GM12878 (cell line): Measurements from ENCODE around the gene RAD51B.
A peak's percentile ranks its signal among the peaks of the same experiment; 100 is the strongest.

ENCODE experiments used
- CREM ChIP-seq: IDR thresholded peaks from 2 replicates; pipeline ENCODE4 v1.6.1; 2014; ENCODE audit warnings: antibody characterized with exemption, low read depth
- EP300 ChIP-seq, 2 experiments: fragments of 150-350 bp in 1 of 2; IDR thresholded peaks; 2 replicates each; pipeline ENCODE4 v1.6.1; 2011 to 2012; ENCODE audit warnings: low read depth in 2 of 2, low read length in 2 of 2, borderline replicate concordance in 1 of 2, improper control_type of control experiment in 1 of 2, inconsistent platforms in 1 of 2; ENCODE audit not compliant: control insufficient read depth in 1 of 2
- EZH2 ChIP-seq: IDR thresholded peaks from 2 replicates; pipeline ENCODE4 v1.6.1; 2012; ENCODE audit warnings: low read depth, mild to moderate bottlenecking, control low read depth, inconsistent platforms, low read length, borderline replicate concordance; ENCODE audit not compliant: control insufficient read depth
- NBN ChIP-seq: fragments of 450-650 bp; IDR thresholded peaks from 2 replicates; pipeline ENCODE4 v1.6.1; 2016
- POLR2A ChIP-seq: IDR thresholded peaks from 2 replicates; pipeline ENCODE4 v1.6.1; 2011; ENCODE audit warnings: low read depth, mild to moderate bottlenecking, low read length
- POLR2AphosphoS5 ChIP-seq: IDR thresholded peaks from 2 replicates; pipeline ENCODE4 v1.6.1; 2011; ENCODE audit warnings: mild to moderate bottlenecking, low read length, inconsistent platforms
- RAD51 ChIP-seq: fragments of 450-650 bp; IDR thresholded peaks from 2 replicates; pipeline ENCODE4 v1.6.1; 2016; ENCODE audit warnings: moderate library complexity, mild to moderate bottlenecking, inconsistent platforms
- TF ChIP-seq, protein P1 (sequence below), 3 experiments: IDR thresholded peaks in 2 of 3; conservative IDR thresholded peaks in 1 of 3; 2 replicates each; pipeline ENCODE4 v1.5.1; 2011; ENCODE audit warnings: low read depth in 3 of 3, low read length in 3 of 3, mild to moderate bottlenecking in 3 of 3, control low read depth in 2 of 3, moderate library complexity in 2 of 3, inconsistent platforms in 1 of 3, mixed read lengths in 1 of 3; ENCODE audit not compliant: control insufficient read depth in 2 of 3, insufficient read depth in 1 of 3; ENCODE audit errors: extremely low read depth in 1 of 3
- TF ChIP-seq, protein P2 (sequence below): IDR thresholded peaks from 2 replicates; pipeline ENCODE4 v1.6.1; 2011; ENCODE audit warnings: borderline replicate concordance, low read depth, mild to moderate bottlenecking, moderate library complexity, low read length; ENCODE audit not compliant: insufficient read depth, poor library complexity, severe bottlenecking

DNA sequence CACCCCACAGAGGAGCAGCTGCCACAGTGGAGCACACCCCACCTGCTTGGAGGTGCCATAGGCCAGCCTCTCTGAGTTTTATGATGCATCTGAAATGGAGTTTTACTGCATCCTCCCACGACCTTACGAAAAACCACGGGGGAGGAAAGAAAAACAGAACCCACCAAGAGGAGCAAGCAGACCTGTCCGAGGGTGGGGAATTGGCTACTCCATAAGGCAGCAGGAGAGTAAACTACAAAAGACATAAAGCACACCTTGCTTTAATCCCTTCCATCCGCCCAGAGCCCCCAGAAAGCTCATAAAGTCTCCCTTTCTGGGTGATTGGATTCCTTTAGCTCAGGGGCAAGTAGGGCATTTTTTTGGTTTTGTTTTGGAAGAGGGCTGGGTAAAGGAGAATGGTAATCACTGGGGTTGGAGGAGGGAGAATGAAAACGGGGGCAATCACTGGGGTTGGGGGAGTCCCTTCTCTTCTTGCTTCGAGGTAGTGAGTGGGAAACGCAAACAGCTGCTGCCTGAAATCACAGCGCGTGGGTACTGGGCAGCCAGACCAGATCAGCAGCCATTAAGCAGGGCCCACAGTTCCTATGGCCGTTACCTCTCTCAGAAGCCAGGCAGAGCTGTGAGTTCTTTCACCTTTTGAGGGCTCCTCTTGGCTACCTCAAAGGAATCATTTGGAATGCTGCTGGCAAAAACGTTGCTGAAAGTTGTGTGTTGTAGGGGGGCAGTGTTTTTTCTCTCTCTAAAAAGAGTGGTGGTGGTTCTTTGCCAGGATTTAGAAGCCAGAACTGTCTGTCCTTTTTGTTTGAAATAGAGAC lies 539.6 kb downstream of the RAD51B start:
- no peak; the same call in 1 of the 2 replicates for TF ChIP-seq POLR2A
- TF ChIP-seq EZH2, result no peak
- TF ChIP-seq, protein P1, sequence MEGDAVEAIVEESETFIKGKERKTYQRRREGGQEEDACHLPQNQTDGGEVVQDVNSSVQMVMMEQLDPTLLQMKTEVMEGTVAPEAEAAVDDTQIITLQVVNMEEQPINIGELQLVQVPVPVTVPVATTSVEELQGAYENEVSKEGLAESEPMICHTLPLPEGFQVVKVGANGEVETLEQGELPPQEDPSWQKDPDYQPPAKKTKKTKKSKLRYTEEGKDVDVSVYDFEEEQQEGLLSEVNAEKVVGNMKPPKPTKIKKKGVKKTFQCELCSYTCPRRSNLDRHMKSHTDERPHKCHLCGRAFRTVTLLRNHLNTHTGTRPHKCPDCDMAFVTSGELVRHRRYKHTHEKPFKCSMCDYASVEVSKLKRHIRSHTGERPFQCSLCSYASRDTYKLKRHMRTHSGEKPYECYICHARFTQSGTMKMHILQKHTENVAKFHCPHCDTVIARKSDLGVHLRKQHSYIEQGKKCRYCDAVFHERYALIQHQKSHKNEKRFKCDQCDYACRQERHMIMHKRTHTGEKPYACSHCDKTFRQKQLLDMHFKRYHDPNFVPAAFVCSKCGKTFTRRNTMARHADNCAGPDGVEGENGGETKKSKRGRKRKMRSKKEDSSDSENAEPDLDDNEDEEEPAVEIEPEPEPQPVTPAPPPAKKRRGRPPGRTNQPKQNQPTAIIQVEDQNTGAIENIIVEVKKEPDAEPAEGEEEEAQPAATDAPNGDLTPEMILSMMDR (IDR thresholded peaks at IDR 0.05 in 2 of 3, conservative IDR thresholded peaks at IDR 0.05 in 1 of 3; ENCODE audit: control insufficient read depth in 2 of 3, extremely low read depth in 1 of 3, insufficient read depth in 1 of 3, low read depth in 3 of 3, low read length in 3 of 3), result no peak
- no peak for TF ChIP-seq RAD51
- TF ChIP-seq, protein P2, sequence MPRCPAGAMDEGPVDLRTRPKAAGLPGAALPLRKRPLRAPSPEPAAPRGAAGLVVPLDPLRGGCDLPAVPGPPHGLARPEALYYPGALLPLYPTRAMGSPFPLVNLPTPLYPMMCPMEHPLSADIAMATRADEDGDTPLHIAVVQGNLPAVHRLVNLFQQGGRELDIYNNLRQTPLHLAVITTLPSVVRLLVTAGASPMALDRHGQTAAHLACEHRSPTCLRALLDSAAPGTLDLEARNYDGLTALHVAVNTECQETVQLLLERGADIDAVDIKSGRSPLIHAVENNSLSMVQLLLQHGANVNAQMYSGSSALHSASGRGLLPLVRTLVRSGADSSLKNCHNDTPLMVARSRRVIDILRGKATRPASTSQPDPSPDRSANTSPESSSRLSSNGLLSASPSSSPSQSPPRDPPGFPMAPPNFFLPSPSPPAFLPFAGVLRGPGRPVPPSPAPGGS, result no peak
- no peak for TF ChIP-seq EP300 (IDR thresholded peaks at IDR 0.05; ENCODE audit: borderline replicate concordance in 1 of 2, control insufficient read depth in 1 of 2, low read depth in 2 of 2, low read length in 2 of 2)
- TF ChIP-seq NBN, result no peak
- TF ChIP-seq POLR2AphosphoS5, result peak; percentile 23; the same call in 1 of the 2 replicates
- TF ChIP-seq CREM, result no peak
